Upper lobe of left lung (tissue), 6 donors: ENCODE results near the gene CYP2A7. TPM values are rescaled to one million over a fixed set of nuclear protein-coding genes. Genes with fewer than 3 reads are reported as not detected.
"Not testable (repeated sequence)": the region's sequence is repeated elsewhere in the genome, so short reads cannot be mapped to it uniquely, and the experiment has no call there.

ENCODE experiments used
- ATAC-seq, 2 donors: fragments of 200-7000 bp; cut with Tn5 transposase; one replicate each; pipeline ENCODE4 v1.9.1; 2022; ENCODE audit warnings: mild to moderate bottlenecking in 2 of 2, moderate library complexity in 2 of 2; ENCODE audit not compliant: low FRiP score in 2 of 2
- DNase-seq, 2 donors: peaks; one replicate each; pipeline ENCODE4 v3.0.0-alpha.2; 2019 to 2020
- H3K27ac ChIP-seq, 4 donors: fragments of 200-600 bp; sonication (generic); one replicate each; pipeline ENCODE4 v1.5.1; 2016 to 2019
- H3K27me3 ChIP-seq, 4 donors: fragments of 200-600 bp; sonication (generic); one replicate each; pipeline ENCODE4 v1.5.1; 2017 to 2019
- H3K36me3 ChIP-seq, 4 donors: fragments of 200-600 bp; sonication (generic); one replicate each; pipeline ENCODE4 v1.5.1; 2016 to 2019
- H3K4me1 ChIP-seq, 4 donors: fragments of 200-600 bp; sonication (generic); one replicate each; pipeline ENCODE4 v1.5.1; 2018 to 2019
- H3K4me3 ChIP-seq, 4 donors: fragments of 200-600 bp; sonication (generic); one replicate each; pipeline ENCODE4 v1.5.1; 2017 to 2019; ENCODE audit warnings: mild to moderate bottlenecking in 2 of 4, moderate library complexity in 1 of 4
- H3K9me3 ChIP-seq, 4 donors: fragments of 200-600 bp; sonication (generic); one replicate each; pipeline ENCODE4 v1.5.1; 2018 to 2019
- EP300 ChIP-seq, 4 donors: sonication (generic); formaldehyde crosslinking; IDR thresholded peaks; one replicate each; pipeline ENCODE4 v1.5.1; 2017; ENCODE audit warnings: antibody characterized with exemption in 4 of 4, control low read depth in 2 of 4
- POLR2A ChIP-seq, 4 donors: fragments of 450-650 bp; IDR thresholded peaks; one replicate each; pipeline ENCODE4 v1.5.1; 2016 to 2017; ENCODE audit warnings: antibody characterized with exemption in 4 of 4, mild to moderate bottlenecking in 2 of 4
- POLR2AphosphoS5 ChIP-seq, 2 donors: sonication (generic); formaldehyde crosslinking; IDR thresholded peaks; one replicate each; pipeline ENCODE4 v1.5.1; 2017; ENCODE audit warnings: antibody characterized with exemption in 2 of 2
- WGBS, 2 donors: methylation state at CpG; one replicate each; pipeline ENCODE4 v1.1.5; 2017 to 2018; 5-methylcytosine and 5-hydroxymethylcytosine counted together
- total RNA-seq, 6 donors: library from RNA; depleted of rRNA in 4 of 6; stranded (reverse); fragments of >200 nt in 4 of 6; gene quantifications; one replicate each; pipeline versions ENCODE4 v1.1.0 to v1.2.1, GENCODE V29; 2016 to 2021
- TF ChIP-seq, protein P1 (sequence below), 6 experiments: fragments of 450-650 bp in 4 of 6; fragments of 200-600 bp in 2 of 6; sonication (generic) in 2 of 6; IDR thresholded peaks; one replicate each; pipeline ENCODE4 v1.5.1; 2016 to 2019; ENCODE audit warnings: antibody characterized with exemption in 6 of 6
- donor health status: DM: no; HTN: no; CAD: no; lungs with moderate emphysema.
- donor health status: DM: no; HTN: yes; CAD: no; lungs with severe emphysema.

Gene CYP2A7
- total RNA-seq, 6 donors from 2014 or later, result 0.59 to 1.8 (median 0.71) TPM; not detected in 3

DNA sequence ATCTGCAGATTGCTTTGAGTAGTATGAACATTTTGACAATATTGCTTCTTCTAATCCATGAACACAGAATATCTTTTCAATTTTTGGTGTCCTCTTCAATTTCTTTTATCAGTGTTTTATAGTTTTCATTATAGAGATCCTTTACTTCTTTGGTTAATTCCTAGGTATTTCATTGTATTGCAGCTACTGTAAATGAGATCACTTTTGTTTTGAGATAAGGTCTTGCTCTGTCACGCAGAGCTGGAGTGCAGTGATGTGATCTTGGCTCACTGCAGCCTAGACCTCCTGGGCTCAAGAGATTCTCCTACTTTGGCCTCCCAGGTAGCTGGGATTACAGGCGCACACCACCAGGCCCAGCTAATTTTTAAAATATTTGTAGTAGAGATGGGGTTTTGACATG is 9.8 kb downstream of the CYP2A7 start:
- Histone ChIP-seq H3K9me3 (no peaks in the 10 kb centered on the region), H3K4me3 (no peak overlapping the region), H3K27me3 (no peaks in the 10 kb centered on the region), H3K4me1 (no peaks in the 10 kb centered on the region), H3K36me3 (no peaks in the 10 kb centered on the region), H3K27ac (no peak overlapping the region)
- no peak for ATAC-seq
- 82 to 83% methylated on average over 2 of the region's 2 CpGs for WGBS, 2 donors
- DNase-seq, result no peak
- TF ChIP-seq EP300 (IDR thresholded peaks at IDR 0.05) (no peak), POLR2A (IDR thresholded peaks at IDR 0.05) (no peak), POLR2AphosphoS5 (IDR thresholded peaks at IDR 0.05) (no peak)
- TF ChIP-seq, protein P1, sequence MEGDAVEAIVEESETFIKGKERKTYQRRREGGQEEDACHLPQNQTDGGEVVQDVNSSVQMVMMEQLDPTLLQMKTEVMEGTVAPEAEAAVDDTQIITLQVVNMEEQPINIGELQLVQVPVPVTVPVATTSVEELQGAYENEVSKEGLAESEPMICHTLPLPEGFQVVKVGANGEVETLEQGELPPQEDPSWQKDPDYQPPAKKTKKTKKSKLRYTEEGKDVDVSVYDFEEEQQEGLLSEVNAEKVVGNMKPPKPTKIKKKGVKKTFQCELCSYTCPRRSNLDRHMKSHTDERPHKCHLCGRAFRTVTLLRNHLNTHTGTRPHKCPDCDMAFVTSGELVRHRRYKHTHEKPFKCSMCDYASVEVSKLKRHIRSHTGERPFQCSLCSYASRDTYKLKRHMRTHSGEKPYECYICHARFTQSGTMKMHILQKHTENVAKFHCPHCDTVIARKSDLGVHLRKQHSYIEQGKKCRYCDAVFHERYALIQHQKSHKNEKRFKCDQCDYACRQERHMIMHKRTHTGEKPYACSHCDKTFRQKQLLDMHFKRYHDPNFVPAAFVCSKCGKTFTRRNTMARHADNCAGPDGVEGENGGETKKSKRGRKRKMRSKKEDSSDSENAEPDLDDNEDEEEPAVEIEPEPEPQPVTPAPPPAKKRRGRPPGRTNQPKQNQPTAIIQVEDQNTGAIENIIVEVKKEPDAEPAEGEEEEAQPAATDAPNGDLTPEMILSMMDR (IDR thresholded peaks at IDR 0.05), result no peak

DNA sequence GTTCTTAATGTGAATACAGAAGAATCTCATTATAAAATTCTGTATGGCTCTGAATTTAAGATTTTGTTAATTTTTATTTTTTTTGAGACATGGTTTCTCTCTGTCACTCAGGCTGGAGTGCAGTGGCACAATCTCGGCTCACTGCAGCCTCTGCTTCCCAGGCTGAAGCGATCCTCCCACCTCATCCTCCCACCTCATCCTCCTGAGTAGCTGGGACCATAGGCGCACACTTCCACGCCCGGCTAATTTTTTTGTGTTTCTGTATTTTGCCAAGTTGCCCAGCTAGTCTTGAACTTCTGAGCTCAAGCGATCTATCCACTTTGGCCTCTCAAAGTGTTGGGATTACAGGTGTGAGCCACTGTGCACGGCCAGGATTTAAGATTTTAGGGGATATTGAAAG is 14.3 kb downstream of the CYP2A7 start:
- H3K4me3 ChIP-seq, result no peak overlapping the region
- TF ChIP-seq, protein P1 (IDR thresholded peaks at IDR 0.05), result no peak
- TF ChIP-seq EP300 (IDR thresholded peaks at IDR 0.05), result no peak
- no peak for TF ChIP-seq POLR2AphosphoS5 (IDR thresholded peaks at IDR 0.05)
- no peak for TF ChIP-seq POLR2A (IDR thresholded peaks at IDR 0.05)
- H3K27ac ChIP-seq, result no peak overlapping the region
- no peaks in the 10 kb centered on the region for H3K36me3 ChIP-seq
- H3K27me3 ChIP-seq, result no peaks in the 10 kb centered on the region
- no peaks in the 10 kb centered on the region for H3K9me3 ChIP-seq
- whole genome bisulfite sequencing, 2 donors, result 82 to 89% methylated on average over 7 of the region's 7 CpGs
- no peaks in the 10 kb centered on the region for H3K4me1 ChIP-seq
- DNase-seq (no peak), ATAC-seq (no peak)

DNA sequence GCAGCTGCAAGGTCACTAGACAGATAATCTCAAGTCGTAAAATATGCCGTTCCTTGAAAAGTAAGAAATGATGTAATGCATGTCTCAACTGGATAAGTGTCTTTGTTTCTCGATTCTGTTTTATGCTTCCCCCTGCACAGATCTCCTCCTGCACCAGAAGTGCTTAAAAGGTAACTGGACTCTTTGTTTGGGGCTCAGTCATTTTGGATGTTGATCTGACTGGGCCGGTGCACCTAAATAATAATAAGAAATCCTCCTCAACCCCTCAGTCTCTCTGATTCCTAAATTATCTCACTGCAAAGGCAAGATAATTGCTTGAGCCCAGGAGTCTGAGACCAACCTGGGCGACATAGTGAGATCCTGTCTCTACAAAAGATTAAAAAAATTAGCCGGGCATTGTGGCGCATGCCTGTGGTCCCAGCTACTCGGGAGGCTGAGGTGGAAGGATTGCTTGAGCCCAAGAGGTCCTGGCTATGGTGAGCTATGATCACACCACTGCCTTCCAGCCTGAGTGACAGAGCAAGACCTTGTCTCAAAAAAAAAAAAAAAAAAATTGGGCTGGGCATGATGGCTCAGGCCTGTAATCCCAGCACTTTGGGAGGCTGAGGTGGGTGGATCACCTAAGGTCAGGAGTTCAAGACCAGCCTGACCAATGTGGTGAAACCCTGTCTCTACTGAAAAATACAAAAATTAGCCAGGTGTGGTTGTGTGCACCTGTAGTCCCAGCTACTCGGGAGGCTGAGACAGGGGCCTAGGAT is 17.1 kb downstream of the CYP2A7 start:
- H3K36me3 ChIP-seq, H3K4me1 ChIP-seq, ATAC-seq, H3K27me3 ChIP-seq, H3K9me3 ChIP-seq, H3K4me3 ChIP-seq, DNase-seq: not testable (repeated sequence)
- 53 to 61% methylated on average over 9 of the region's 9 CpGs for WGBS, 2 donors
- peak overlapping the region in 1 of 4 donors; percentile 1 for H3K27ac ChIP-seq

DNA sequence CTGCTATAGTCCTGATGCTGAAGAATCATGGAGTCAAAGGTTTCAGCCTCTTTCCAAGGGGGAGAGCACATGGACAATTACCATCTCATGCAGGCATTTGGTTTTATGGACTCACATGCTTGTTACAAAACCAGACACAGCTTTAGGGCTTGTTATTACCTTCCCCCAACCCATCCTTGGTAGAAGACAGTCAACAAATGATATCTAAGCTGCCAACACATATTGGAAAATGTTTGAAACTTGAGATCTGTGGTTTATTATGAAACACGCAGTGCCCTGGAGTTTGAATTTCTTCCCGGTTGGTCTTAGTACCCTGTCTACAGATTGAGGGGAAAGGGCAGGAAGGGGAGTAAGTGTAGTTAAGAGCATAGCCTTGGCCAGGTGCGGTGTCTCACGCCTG is 19.2 kb downstream of the CYP2A7 start:
- no peak overlapping the region for H3K27ac ChIP-seq
- 73 to 93% methylated on average over 4 of the region's 4 CpGs for WGBS, 2 donors
- H3K4me1 ChIP-seq, result no peaks in the 10 kb centered on the region
- TF ChIP-seq EP300 (IDR thresholded peaks at IDR 0.05) (no peak), POLR2A (IDR thresholded peaks at IDR 0.05) (no peak), POLR2AphosphoS5 (IDR thresholded peaks at IDR 0.05) (no peak)
- TF ChIP-seq, protein P1 (IDR thresholded peaks at IDR 0.05), result no peak
- H3K4me3 ChIP-seq, result no peak overlapping the region
- no peaks in the 10 kb centered on the region for H3K27me3 ChIP-seq
- H3K9me3 ChIP-seq, result no peaks in the 10 kb centered on the region
- DNase-seq, result no peak
- no peaks in the 10 kb centered on the region for H3K36me3 ChIP-seq
- ATAC-seq, result no peak

DNA sequence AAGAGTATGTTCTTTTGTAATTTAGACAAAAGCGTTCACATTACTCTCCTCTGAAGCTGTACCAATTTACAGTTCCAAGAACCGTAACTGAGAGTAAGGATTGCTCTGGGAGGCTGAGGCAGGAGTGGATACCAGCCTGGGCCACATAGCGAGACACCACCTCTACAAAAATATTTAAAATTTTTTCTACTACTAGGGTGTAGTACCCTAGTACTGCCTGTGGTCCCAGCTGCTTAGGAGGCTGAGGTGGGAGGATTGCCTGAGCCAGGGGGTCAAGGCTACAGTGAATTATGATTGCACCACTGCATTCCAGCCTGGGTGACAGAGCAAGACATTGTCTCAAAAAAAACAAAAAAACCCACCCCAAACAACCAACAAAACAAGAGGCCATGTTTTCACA is 19.7 kb downstream of the CYP2A7 start:
- Histone ChIP-seq H3K9me3 (no peaks in the 10 kb centered on the region), H3K27me3 (no peaks in the 10 kb centered on the region), H3K36me3 (no peaks in the 10 kb centered on the region), H3K4me1 (no peaks in the 10 kb centered on the region), H3K27ac (no peak overlapping the region), H3K4me3 (no peak overlapping the region)
- 90 to 96% methylated on average over 3 of the region's 3 CpGs for WGBS, 2 donors
- no peak for ATAC-seq
- TF ChIP-seq EP300 (IDR thresholded peaks at IDR 0.05), result no peak
- TF ChIP-seq POLR2A (IDR thresholded peaks at IDR 0.05), result no peak
- no peak for TF ChIP-seq POLR2AphosphoS5 (IDR thresholded peaks at IDR 0.05)
- TF ChIP-seq, protein P1 (IDR thresholded peaks at IDR 0.05), result no peak
- no peak for DNase-seq
